Right lung (tissue), 5 donors: Measurements from ENCODE around the gene ATP6V1G1. TPM values are rescaled to one million over a fixed set of nuclear protein-coding genes. Genes with fewer than 3 reads are reported as not detected.

Source experiments
- DNase-seq, 2 donors: peaks; one replicate each; pipeline ENCODE4 v3.0.0-alpha.2; 2013
- polyA plus RNA-seq, 5 donors: library from polyadenylated mRNA; unstranded; fragments of 120-200 nt; gene quantifications; one replicate each; pipeline versions ENCODE4 v1.2.1 to v1.2.3, GENCODE V29; 2013; ENCODE audit warnings: inconsistent platforms in 1 of 5, low replicate concordance in 1 of 5; ENCODE audit not compliant: insufficient read length in 5 of 5, insufficient read depth in 1 of 5

The ATP6V1G1 gene
- polyA plus RNA-seq, 5 donors, result 149 to 205 (median 181) TPM

GRCh38 chr9:114643001-114643400 lies 55.4 kb downstream of the ATP6V1G1 start:
- no peak for DNase-seq

DNA sequence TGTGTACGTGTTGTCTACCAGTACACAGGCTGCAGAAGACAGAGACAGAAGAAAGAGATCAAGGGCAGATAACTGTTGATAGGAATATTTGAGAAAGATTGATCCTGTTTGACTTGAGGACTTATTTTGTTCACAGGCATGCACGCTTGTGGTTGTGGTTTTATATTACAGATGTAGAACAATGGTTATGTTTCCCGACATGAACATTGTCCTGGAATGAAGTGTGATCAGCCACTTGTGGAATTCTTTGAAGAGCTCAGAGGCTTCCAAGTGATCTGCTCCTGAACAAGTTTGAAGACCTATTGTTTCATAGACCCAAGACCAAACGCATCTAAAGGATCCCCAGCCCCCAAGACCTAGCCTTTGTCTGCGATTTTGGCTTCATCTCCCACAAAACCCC lies 56.3 kb downstream of the ATP6V1G1 start:
- no peak for DNase-seq

Other genes starting within 250 kb of the ATP6V1G1 start
- gene AKNA, start 199.8 kb upstream of the ATP6V1G1 start, polyA plus RNA-seq, result 10 to 100 TPM; 29.3 to 38.6 (median 31.2) TPM
- gene WHRN, start 82.3 kb upstream of the ATP6V1G1 start, polyA plus RNA-seq, result 10 to 100 TPM in 3 of 5 donors, 1 to 10 TPM in 2; 8.8 to 15.4 (median 11.9) TPM
- 10 to 100 TPM; 13.3 to 15.5 (median 14.4) TPM for gene TMEM268, start 23.5 kb downstream of the ATP6V1G1 start, polyA plus RNA-seq
- not detected for gene TEX53, start 70.0 kb downstream of the ATP6V1G1 start, polyA plus RNA-seq
- under 1 TPM in 1 of 5 donors, not detected in 4; 0.33 TPM for gene TEX48, start 94.4 kb downstream of the ATP6V1G1 start, polyA plus RNA-seq
- gene TNFSF15, start 218.3 kb downstream of the ATP6V1G1 start, polyA plus RNA-seq, result 10 to 100 TPM; 11.8 to 22.6 (median 12.5) TPM